Upper lobe of left lung (tissue), 6 donors: Measurements from ENCODE around the gene HERC2. TPM values are rescaled to one million over a fixed set of nuclear protein-coding genes. Genes with fewer than 3 reads are reported as not detected.

Experiments
- ATAC-seq, 2 donors: fragments of 200-7000 bp; cut with Tn5 transposase; one replicate each; pipeline ENCODE4 v1.9.1; 2022; ENCODE audit warnings: mild to moderate bottlenecking in 2 of 2, moderate library complexity in 2 of 2; ENCODE audit not compliant: low FRiP score in 2 of 2
- DNase-seq, 2 donors: peaks; one replicate each; pipeline ENCODE4 v3.0.0-alpha.2; 2019 to 2020
- H3K27ac ChIP-seq, 4 donors: fragments of 200-600 bp; sonication (generic); one replicate each; pipeline ENCODE4 v1.5.1; 2016 to 2019
- H3K27me3 ChIP-seq, 4 donors: fragments of 200-600 bp; sonication (generic); one replicate each; pipeline ENCODE4 v1.5.1; 2017 to 2019
- H3K36me3 ChIP-seq, 4 donors: fragments of 200-600 bp; sonication (generic); one replicate each; pipeline ENCODE4 v1.5.1; 2016 to 2019
- H3K4me1 ChIP-seq, 4 donors: fragments of 200-600 bp; sonication (generic); one replicate each; pipeline ENCODE4 v1.5.1; 2018 to 2019
- H3K4me3 ChIP-seq, 4 donors: fragments of 200-600 bp; sonication (generic); one replicate each; pipeline ENCODE4 v1.5.1; 2017 to 2019; ENCODE audit warnings: mild to moderate bottlenecking in 2 of 4, moderate library complexity in 1 of 4
- H3K9me3 ChIP-seq, 4 donors: fragments of 200-600 bp; sonication (generic); one replicate each; pipeline ENCODE4 v1.5.1; 2018 to 2019
- CTCF ChIP-seq, 6 experiments: fragments of 450-650 bp in 4 of 6; fragments of 200-600 bp in 2 of 6; sonication (generic) in 2 of 6; IDR thresholded peaks; one replicate each; pipeline ENCODE4 v1.5.1; 2016 to 2019; ENCODE audit warnings: antibody characterized with exemption in 6 of 6
- EP300 ChIP-seq, 4 donors: sonication (generic); formaldehyde crosslinking; IDR thresholded peaks; one replicate each; pipeline ENCODE4 v1.5.1; 2017; ENCODE audit warnings: antibody characterized with exemption in 4 of 4, control low read depth in 2 of 4
- POLR2A ChIP-seq, 4 donors: fragments of 450-650 bp; IDR thresholded peaks; one replicate each; pipeline ENCODE4 v1.5.1; 2016 to 2017; ENCODE audit warnings: antibody characterized with exemption in 4 of 4, mild to moderate bottlenecking in 2 of 4
- POLR2AphosphoS5 ChIP-seq, 2 donors: sonication (generic); formaldehyde crosslinking; IDR thresholded peaks; one replicate each; pipeline ENCODE4 v1.5.1; 2017; ENCODE audit warnings: antibody characterized with exemption in 2 of 2
- WGBS, 2 donors: methylation state at CpG; one replicate each; pipeline ENCODE4 v1.1.5; 2017 to 2018; 5-methylcytosine and 5-hydroxymethylcytosine counted together
- total RNA-seq, 6 donors: library from RNA; depleted of rRNA in 4 of 6; stranded (reverse); fragments of >200 nt in 4 of 6; gene quantifications; one replicate each; pipeline versions ENCODE4 v1.1.0 to v1.2.1, GENCODE V29; 2016 to 2021
- donor health status: DM: no; HTN: no; CAD: no; lungs with moderate emphysema.
- donor health status: DM: no; HTN: yes; CAD: no; lungs with severe emphysema.

Gene HERC2
- total RNA-seq, 6 donors from 2014 or later, result 48.6 to 113 (median 53.4) TPM

- Histone ChIP-seq H3K4me1 (no peaks in the 10 kb centered on the region), H3K27me3 (no peaks in the 10 kb centered on the region), H3K36me3 (no peaks in the 10 kb centered on the region), H3K9me3 (peaks cover 0 to 12% (median 2%) of the 10 kb centered on the region in 4 donors), H3K27ac (no peak overlapping the region), H3K4me3 (no peak overlapping the region)
- peak in 1 of 2 donors; percentile 73 for DNase-seq
- peak; percentile 92 to 93 for ATAC-seq
- TF ChIP-seq POLR2AphosphoS5 (IDR thresholded peaks at IDR 0.05) (no peak), EP300 (IDR thresholded peaks at IDR 0.05) (no peak), CTCF (IDR thresholded peaks at IDR 0.05) (peak; percentile 62 to 78 (median 64))
- WGBS, 2 donors, result 22 to 69% methylated on average over 1 to 2 of the region's 2 CpGs
Observed at GRCh38 chr15:28086175-28086703, 235.7 kb downstream of the HERC2 start.

DNA sequence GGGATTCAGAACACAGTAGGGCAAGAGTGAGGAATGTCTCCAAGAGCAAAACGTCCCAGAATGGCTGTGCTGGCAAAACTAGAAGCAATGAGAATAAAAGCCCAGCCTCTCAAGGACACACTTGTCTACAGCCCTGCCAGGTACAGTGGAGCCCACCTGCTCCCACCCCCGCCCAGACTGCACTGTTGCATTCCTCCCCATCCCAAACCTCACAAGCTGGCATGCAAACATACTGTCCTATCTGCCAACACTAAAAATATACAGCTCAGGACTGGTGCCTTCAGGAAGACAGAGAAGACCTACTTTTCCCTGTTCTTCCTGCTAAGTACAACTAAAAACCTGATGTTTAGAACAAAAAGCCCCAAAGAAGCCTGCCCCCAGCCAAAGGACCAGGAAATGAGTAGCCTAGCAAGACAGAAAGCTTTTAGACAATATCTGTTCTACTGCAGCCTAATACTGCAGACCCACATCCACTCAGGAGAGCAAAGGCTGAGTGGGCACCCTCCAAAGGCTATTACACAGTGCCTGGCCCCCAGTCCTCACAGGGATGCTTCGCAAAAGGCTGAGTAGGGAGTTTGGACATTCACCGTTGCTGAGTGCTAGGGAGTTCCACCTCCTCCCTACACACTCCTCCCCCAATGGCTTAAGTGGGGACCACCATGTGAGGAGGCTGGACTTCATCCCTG lies 236.3 kb downstream of the HERC2 start:
- Histone ChIP-seq H3K27me3 (no peaks in the 10 kb centered on the region), H3K4me1 (no peaks in the 10 kb centered on the region), H3K9me3 (peaks cover 0 to 7% (median 0%) of the 10 kb centered on the region in 4 donors), H3K27ac (no peak overlapping the region), H3K4me3 (no peak overlapping the region), H3K36me3 (no peaks in the 10 kb centered on the region)
- no peak for TF ChIP-seq CTCF (IDR thresholded peaks at IDR 0.05)
- no peak for TF ChIP-seq POLR2A (IDR thresholded peaks at IDR 0.05)
- no peak for TF ChIP-seq EP300 (IDR thresholded peaks at IDR 0.05)
- no peak for TF ChIP-seq POLR2AphosphoS5 (IDR thresholded peaks at IDR 0.05)
- DNase-seq (no peak), ATAC-seq (peak in 1 of 2 donors; percentile 44)
- 76 to 80% methylated on average over 2 to 4 of the region's 4 CpGs for WGBS, 2 donors

DNA sequence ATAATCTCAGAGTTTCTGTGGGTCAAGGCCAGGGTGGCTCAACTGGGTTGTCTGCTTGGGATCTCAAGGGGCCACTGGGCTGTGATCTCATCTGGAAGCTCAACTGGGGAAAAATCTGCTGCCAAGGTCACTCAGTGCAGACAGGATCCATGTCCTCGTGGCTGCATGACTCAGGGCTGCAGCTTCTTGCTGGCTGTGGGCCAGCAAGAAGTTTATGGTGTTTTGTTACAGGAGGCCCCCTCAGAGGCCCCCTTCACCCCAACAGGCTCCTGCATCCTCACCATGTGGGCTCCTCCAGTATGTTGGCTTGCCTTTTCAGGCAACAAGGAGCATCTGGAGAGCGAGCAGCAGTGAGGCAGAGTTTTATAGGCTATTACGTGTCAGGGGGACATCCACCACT lies 237.4 kb downstream of the HERC2 start:
- no peaks in the 10 kb centered on the region for H3K4me1 ChIP-seq
- H3K27ac ChIP-seq, result no peak overlapping the region
- WGBS, 2 donors, result 80 to 81% methylated on average over 1 to 3 of the region's 3 CpGs
- ATAC-seq (no peak), DNase-seq (no peak)
- H3K4me3 ChIP-seq, result no peak overlapping the region
- no peaks in the 10 kb centered on the region for H3K27me3 ChIP-seq
- TF ChIP-seq POLR2AphosphoS5 (IDR thresholded peaks at IDR 0.05), result no peak
- H3K36me3 ChIP-seq, result no peaks in the 10 kb centered on the region
- H3K9me3 ChIP-seq, result peaks cover 0 to 6% (median 0%) of the 10 kb centered on the region in 4 donors

DNA sequence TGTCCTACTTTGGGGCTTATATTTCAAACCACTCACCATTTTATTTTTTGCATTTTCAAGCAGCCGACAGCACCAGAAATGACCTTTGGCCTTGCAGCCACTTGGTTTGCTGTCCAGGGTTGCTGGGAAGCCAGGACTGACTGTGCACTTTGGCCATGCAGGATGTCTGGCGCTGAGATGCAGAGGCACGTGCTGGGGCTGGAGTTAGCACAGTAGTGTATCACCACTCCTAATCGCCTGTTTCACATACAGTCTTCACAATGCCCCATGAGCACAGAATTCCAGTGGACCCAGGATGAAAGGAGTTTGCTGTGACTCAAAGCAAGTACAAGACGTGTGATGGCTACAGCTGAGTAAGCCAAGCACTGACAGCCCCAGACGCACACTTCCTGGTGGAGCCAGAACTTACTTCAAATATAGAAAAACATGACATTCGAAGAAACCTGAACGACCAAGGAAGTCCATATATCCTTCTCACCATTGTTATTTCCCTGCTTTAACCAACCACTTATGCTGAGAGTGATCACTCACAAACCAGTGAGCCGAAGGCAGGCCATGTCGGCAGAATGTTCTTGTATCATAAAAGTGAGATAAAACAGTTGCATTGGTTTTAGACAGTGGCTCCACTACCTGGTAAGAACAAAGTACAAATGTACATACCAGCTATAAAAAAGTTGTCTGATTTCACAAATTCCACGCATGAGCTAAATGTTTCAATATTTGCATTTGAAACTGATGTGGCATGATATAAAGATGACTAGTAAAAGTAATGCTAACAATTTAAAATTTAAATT lies 238.9 kb downstream of the HERC2 start:
- Histone ChIP-seq H3K27ac (no peak overlapping the region), H3K9me3 (no peaks in the 10 kb centered on the region), H3K4me1 (no peaks in the 10 kb centered on the region), H3K36me3 (no peaks in the 10 kb centered on the region), H3K4me3 (no peak overlapping the region), H3K27me3 (no peaks in the 10 kb centered on the region)
- no peak for DNase-seq
- ATAC-seq, result no peak
- no peak for TF ChIP-seq EP300 (IDR thresholded peaks at IDR 0.05)
- no peak for TF ChIP-seq CTCF (IDR thresholded peaks at IDR 0.05)
- TF ChIP-seq POLR2AphosphoS5 (IDR thresholded peaks at IDR 0.05), result no peak
- no peak for TF ChIP-seq POLR2A (IDR thresholded peaks at IDR 0.05)
- 59 to 65% methylated on average over 11 of the region's 11 CpGs for WGBS, 2 donors

- Histone ChIP-seq H3K27me3 (no peaks in the 10 kb centered on the region), H3K4me3 (no peak overlapping the region), H3K36me3 (no peaks in the 10 kb centered on the region), H3K9me3 (no peaks in the 10 kb centered on the region), H3K4me1 (no peaks in the 10 kb centered on the region), H3K27ac (no peak overlapping the region)
- ATAC-seq (no peak), DNase-seq (peak in 1 of 2 donors; percentile 81)
- 94 to 98% methylated on average over 3 to 20 of the region's 20 CpGs for WGBS, 2 donors
- no peak for TF ChIP-seq CTCF (IDR thresholded peaks at IDR 0.05)
Observed at GRCh38 chr15:28081594-28081993, 240.4 kb downstream of the HERC2 start.
